Progenitor cell of endocrine pancreas (in vitro differentiated cells): ENCODE measurements around the gene BOD1L2. TPM values are rescaled to one million over a fixed set of nuclear protein-coding genes. Genes with fewer than 3 reads are reported as not detected.

Experiments
- DNase-seq: peaks from one replicate; pipeline ENCODE4 v3.0.0; 2021; ENCODE audit warnings: low spot score; ENCODE audit not compliant: unreplicated experiment
- H3K27ac Mint-ChIP-seq: 2 replicates; pipeline ENCODE4 v1.8.0; 2021; ENCODE audit warnings: mild to moderate bottlenecking, moderate library complexity, mixed read lengths
- H3K27me3 Mint-ChIP-seq: 2 replicates; pipeline ENCODE4 v1.8.0; 2021; ENCODE audit warnings: mixed read lengths
- H3K36me3 Mint-ChIP-seq: 2 replicates; pipeline ENCODE4 v1.8.0; 2022; ENCODE audit warnings: mixed read lengths; ENCODE audit not compliant: insufficient read depth
- H3K4me1 Mint-ChIP-seq: 2 replicates; pipeline ENCODE4 v1.8.0; 2021; ENCODE audit warnings: low read depth, mixed read lengths
- H3K4me3 Mint-ChIP-seq: 2 replicates; pipeline ENCODE4 v1.8.0; 2021; ENCODE audit warnings: low read depth, mild to moderate bottlenecking, moderate library complexity, mixed read lengths
- H3K9me3 Mint-ChIP-seq: 2 replicates; pipeline ENCODE4 v1.8.0; 2021; ENCODE audit warnings: low read depth, mixed read lengths
- total RNA-seq: library from RNA; stranded (reverse); gene quantifications from 2 replicates; pipeline ENCODE4 v1.2.1, GENCODE V29; 2021
- TF ChIP-seq, protein P1 (sequence below): fragments of 200-600 bp; sonication (generic); IDR thresholded peaks from one replicate; pipeline ENCODE4 v1.5.0; 2021; ENCODE audit warnings: antibody characterized with exemption, mild to moderate bottlenecking; ENCODE audit not compliant: unreplicated experiment

The BOD1L2 gene
- total RNA-seq, 1 donor from 2014 or later = not detected

GRCh38 chr18:57141208-57142129 lies 5.4 kb upstream of the BOD1L2 start:
- H3K9me3 Mint-ChIP-seq = peaks cover 8% of the 10 kb centered on the region
- H3K27ac Mint-ChIP-seq = peak overlapping the region; percentile 93
- TF ChIP-seq, protein P1, sequence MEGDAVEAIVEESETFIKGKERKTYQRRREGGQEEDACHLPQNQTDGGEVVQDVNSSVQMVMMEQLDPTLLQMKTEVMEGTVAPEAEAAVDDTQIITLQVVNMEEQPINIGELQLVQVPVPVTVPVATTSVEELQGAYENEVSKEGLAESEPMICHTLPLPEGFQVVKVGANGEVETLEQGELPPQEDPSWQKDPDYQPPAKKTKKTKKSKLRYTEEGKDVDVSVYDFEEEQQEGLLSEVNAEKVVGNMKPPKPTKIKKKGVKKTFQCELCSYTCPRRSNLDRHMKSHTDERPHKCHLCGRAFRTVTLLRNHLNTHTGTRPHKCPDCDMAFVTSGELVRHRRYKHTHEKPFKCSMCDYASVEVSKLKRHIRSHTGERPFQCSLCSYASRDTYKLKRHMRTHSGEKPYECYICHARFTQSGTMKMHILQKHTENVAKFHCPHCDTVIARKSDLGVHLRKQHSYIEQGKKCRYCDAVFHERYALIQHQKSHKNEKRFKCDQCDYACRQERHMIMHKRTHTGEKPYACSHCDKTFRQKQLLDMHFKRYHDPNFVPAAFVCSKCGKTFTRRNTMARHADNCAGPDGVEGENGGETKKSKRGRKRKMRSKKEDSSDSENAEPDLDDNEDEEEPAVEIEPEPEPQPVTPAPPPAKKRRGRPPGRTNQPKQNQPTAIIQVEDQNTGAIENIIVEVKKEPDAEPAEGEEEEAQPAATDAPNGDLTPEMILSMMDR = no peak
- peaks cover 1% of the 10 kb centered on the region for H3K36me3 Mint-ChIP-seq
- H3K27me3 Mint-ChIP-seq = no peaks in the 10 kb centered on the region
- H3K4me1 Mint-ChIP-seq = peaks cover 69% of the 10 kb centered on the region
- peak overlapping the region; percentile 12 for H3K4me3 Mint-ChIP-seq
- DNase-seq = no peak

GRCh38 chr18:57142324-57142723 lies 4.6 kb upstream of the BOD1L2 start:
- no peak for DNase-seq
- H3K27ac Mint-ChIP-seq = peak overlapping the region; percentile 93
- H3K27me3 Mint-ChIP-seq = no peaks in the 10 kb centered on the region
- H3K9me3 Mint-ChIP-seq = peaks cover 6% of the 10 kb centered on the region
- peaks cover 4% of the 10 kb centered on the region for H3K36me3 Mint-ChIP-seq
- peaks cover 70% of the 10 kb centered on the region for H3K4me1 Mint-ChIP-seq
- no peak overlapping the region for H3K4me3 Mint-ChIP-seq
- TF ChIP-seq, protein P1 = no peak

DNA sequence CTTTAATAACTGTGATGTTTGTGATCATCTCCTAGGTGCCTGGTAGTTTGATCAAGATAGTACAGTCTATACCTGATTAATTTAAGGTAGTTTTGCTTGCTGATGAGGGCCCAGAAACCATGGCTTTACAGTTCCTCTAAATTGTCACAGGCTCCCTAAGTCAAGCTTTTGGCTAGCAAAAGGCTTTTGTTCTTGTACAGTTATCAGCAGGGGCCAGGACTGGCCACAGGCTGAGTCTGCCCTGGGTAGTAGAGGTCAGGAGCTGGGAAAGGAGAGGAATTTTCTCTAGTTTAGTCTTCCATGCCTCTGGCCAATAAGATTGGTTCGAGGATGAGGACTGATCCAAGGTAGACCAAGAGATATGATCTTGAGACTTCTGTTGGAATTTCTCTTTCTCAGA lies 3.6 kb upstream of the BOD1L2 start:
- H3K36me3 Mint-ChIP-seq = peaks cover 4% of the 10 kb centered on the region

GRCh38 chr18:57148263-57148662 lies 1.4 kb downstream of the BOD1L2 start:
- no peaks in the 10 kb centered on the region for H3K27me3 Mint-ChIP-seq
- peaks cover 4% of the 10 kb centered on the region for H3K36me3 Mint-ChIP-seq
- no peak overlapping the region for H3K4me3 Mint-ChIP-seq
- TF ChIP-seq, protein P1 = no peak
- peaks cover 6% of the 10 kb centered on the region for H3K9me3 Mint-ChIP-seq
- peaks cover 59% of the 10 kb centered on the region for H3K4me1 Mint-ChIP-seq
- no peak overlapping the region for H3K27ac Mint-ChIP-seq
- DNase-seq = no peak

More for the DNA sequence above, 3.6 kb upstream of the BOD1L2 start:
- DNase-seq = no peak
- peaks cover 70% of the 10 kb centered on the region for H3K4me1 Mint-ChIP-seq
- H3K27me3 Mint-ChIP-seq = no peaks in the 10 kb centered on the region
- TF ChIP-seq, protein P1 = no peak
- H3K4me3 Mint-ChIP-seq = no peak overlapping the region
- no peak overlapping the region for H3K27ac Mint-ChIP-seq
- H3K9me3 Mint-ChIP-seq = peaks cover 6% of the 10 kb centered on the region

GRCh38 chr18:57149051-57149450 lies 2.2 kb downstream of the BOD1L2 start:
- Mint-ChIP-seq H3K27ac (no peak overlapping the region), H3K36me3 (peaks cover 4% of the 10 kb centered on the region), H3K4me1 (peaks cover 53% of the 10 kb centered on the region), H3K27me3 (no peaks in the 10 kb centered on the region), H3K9me3 (peaks cover 6% of the 10 kb centered on the region), H3K4me3 (no peak overlapping the region)
- TF ChIP-seq, protein P1 = no peak
- no peak for DNase-seq
